Stimulated activated CD4-positive, alpha-beta T cell treated with anti-CD3 and anti-CD28 coated beads, Interleukin-2, amount 100 ng/mL, for 48 hours (primary cell): ENCODE measurements around the gene CRISPLD2.
"Not testable (repeated sequence)": the region's sequence is repeated elsewhere in the genome, so short reads cannot be mapped to it uniquely, and the experiment has no call there.

Experiments
- DNase-seq, 2 donors: peaks; one replicate each; pipeline ENCODE4 v3.0.0-alpha.2; 2020

The CRISPLD2 gene

DNA sequence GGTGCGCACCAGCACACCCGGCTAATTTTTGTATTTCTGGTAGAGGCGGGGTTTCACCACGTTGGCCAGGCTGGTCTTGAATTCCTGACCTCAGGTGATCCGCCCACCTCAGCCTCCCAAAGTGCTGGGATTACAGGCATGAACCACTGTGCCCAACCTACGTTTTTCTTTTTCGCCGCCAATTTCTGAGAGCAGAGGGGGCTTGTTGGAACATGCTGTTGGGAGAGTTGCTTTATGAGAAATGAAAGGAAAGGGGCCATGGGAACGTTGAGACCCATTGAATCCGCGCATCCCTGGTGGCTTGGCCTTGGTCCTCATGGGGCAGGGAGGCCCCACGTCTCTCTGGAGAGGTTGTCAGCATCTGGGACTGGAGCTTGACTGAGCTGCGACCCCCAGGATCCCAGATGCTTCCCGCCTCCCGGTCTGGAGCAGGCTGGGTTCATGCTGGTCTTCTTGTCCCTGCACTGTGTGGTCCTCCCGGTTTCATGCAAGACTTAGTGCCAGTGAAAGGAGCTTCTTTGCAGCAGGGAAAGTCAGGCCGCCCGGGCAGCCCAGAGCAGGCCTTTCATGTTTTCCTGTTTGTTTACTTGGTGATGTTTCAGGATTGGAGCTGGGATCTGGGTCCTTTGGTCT lies 22.8 kb downstream of the CRISPLD2 start:
- no peak for DNase-seq

DNA sequence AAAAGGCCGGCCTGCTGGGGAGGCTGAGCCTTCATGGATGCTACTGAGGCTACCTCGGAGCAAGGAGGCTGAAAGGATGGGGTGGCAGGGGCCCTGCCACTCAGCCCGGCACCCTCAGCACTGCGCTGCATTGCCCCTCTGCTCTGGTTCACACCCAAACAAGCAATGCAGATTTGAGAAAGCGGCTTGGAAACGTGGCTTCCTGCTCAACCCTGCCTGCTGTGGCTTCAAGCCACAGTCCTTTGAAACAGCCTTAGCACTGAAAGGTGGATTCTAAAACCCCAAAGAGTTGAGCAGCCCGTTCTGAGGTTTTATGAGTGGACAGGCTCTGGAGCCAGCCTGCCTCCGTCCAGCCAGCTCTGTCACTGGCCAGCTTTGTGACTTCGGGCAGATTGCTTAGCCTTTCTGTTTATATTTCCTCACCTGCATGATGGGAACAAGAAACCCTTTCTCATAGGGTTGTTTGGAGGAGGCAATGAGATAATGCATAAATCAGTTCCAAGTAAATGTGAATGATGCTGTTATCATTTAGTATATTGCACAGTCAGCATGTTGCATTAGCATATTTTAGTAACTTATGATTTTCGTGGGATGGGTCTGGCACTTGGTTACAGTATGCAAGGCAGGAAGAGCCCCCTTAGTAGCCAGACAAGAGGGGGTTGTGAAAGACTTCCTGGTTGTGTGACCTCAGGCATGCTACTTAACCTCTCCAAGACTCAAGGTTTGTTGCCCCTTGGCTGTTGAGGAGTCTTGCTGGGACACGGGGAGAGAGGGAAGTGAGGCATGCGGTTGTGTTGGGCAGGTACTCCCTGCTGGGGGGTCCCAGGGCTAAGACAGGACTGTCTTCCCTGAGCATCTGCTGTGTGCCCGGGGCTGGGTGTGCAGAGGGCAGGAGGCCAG lies 23.6 kb downstream of the CRISPLD2 start:
- DNase-seq = no peak

DNA sequence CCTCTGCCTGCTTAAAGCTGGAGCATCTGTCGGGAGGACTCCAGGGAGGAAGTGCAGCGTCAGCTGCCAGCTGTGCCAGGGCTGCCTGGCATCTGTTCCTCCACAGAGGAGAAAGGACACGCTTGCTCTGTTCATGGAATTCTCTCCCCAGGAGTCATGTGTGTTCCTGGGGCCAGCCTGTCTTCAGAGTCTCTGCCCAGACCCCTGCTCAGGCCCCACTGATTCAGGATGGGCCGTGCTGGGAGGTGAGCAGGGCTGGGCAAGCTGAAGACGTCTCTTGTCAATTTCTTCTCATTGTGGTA lies 24.2 kb downstream of the CRISPLD2 start:
- DNase-seq = no peak

DNA sequence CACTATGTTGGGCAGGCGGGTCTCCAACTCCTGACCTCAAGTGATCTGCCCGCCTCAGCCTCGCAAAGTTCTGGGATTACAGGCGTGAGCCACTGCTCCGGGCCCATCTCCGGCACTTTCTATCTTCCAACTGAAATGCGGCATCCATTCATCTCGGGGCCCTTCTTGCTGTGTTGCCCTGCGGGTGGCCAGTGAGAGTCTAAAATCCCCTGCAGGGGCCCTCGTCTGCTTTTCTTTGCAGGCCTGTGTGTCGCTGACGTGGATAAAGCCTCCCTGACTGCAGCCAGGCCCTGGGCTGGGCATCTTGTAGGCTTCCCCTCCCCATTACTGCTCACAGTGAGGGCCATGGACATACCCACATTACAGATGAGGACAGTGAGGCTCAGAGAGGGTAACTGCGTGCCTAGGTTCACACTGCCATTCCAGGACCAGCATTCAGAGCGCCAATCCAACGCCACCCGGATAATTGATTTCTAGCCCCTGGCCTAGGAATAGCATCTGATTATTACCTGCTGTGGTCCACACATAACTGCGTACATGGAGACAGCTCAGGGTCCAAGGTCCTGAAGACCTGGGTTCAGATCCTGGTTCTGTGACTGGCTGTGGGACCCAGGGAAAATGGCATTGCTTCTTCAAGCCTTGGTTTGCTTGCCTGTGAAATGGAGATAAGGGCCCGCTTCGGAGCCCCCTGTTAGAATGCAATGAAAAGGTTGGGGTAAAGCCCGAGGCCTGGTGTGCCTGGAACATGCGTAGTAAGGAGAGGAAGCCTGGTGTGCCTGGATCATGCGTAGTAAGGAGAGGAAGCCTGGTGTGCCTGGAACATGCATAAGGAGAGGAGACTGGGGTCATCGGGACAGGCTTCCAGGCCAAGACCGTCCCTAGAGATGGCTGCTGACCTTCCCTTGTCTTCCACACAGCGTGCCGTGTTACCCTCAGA lies 25.0 kb downstream of the CRISPLD2 start:
- DNase-seq = no peak

DNA sequence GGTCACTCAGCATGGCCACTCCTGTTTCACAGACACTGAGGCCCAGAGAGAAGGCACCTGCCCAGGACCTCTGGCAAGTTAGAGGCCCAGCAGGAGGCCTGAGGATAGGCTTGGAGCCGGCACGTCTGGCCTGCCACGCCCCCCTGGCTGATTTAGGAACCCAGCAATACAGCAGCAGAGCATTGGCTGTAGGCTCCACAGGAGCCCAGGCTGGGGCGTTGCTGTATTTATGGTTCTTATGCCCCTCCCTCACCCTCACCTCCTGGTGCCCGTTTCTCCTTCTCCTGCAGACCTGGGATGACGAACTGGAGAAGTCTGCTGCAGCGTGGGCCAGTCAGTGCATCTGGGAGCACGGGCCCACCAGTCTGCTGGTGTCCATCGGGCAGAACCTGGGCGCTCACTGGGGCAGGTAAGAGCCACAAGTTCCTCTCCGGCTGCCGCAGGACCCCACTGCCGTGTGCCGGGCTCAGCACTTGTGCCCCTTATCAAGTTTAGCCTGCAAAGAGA lies 25.8 kb downstream of the CRISPLD2 start:
- no peak for DNase-seq

DNA sequence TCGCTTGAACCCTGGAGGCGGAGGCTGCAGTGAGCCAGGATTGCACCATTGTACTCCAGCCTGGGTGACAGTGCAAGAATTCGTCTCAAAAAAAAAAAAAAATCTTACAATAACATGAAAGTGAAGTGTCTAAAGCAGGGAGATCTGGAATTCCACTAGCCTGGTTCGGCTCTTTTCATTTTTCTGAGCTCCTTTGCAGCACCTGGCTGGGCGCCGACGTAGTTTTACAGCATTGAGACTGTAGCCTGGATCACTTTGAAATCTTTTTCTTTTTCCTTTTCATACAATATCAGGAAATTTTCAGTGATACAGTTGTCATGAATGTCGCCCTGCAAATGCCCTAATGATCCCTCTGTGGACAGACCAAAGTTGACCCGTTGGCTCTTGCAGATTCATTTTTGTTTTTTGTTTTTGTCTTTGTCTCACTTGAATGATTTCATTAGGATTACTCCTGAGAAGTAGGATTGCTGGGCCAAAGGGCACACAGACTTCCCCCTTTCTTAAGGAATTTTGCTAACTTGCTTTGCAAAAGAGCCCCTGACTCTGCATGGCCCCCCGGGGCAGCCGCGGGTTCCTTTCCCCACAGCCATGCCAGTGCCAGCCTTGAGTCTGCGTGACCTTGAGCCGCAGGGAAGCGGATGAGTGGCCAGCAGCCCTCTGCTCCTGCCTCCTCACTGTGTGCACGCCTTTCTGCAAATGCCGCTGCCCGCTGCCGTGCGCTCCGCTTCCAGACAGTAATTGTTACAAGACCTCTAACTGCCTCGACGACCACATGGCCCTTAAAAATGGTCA lies 28.0 kb downstream of the CRISPLD2 start:
- no peak for DNase-seq

DNA sequence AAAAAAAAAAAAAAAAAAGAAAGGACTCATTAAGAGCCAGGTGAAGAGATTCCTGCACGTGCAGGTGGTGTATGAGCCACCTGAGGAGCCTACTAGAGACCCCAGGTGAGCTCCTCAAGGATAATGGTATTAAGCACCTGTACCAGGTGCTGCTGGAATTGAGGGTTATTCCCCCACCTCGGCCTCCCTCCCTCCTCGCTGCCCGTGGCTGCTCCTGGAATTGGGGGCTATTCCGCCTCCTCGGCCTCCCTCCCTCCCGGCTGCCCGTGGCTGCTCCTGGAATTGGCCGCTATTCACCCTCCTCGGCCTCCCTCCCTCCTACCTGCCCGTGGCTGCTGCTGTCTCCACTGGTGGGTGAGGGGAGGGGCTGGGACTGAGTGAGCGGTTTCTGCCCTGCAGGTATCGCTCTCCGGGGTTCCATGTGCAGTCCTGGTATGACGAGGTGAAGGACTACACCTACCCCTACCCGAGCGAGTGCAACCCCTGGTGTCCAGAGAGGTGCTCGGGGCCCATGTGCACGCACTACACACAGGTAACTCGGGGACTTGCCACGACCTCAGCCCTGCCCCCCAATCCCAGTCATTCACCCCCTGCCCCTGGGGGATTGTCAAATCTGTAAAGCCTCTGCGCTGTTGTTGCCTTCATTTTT lies 29.3 kb downstream of the CRISPLD2 start:
- DNase-seq = no peak

DNA sequence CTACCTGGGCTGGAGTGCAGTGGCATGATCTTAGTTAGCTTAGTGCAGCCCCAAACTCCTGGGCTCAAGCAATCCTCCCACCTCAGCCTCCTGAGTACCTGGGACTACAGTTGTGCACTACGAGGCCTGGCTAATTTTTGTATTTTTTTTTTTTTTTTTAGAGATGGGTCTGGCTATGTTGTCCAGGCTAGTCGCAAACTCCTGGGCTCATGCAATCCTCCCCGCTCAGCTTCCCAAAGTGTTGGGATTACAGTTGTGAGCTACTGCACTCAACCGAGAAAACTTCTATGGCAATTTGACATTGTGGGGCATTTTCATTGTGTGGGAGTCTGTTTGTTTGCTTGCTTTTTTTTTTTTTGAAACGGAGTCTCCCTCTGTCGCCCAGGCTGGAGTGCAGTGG lies 30.0 kb downstream of the CRISPLD2 start:
- no peak for DNase-seq

DNA sequence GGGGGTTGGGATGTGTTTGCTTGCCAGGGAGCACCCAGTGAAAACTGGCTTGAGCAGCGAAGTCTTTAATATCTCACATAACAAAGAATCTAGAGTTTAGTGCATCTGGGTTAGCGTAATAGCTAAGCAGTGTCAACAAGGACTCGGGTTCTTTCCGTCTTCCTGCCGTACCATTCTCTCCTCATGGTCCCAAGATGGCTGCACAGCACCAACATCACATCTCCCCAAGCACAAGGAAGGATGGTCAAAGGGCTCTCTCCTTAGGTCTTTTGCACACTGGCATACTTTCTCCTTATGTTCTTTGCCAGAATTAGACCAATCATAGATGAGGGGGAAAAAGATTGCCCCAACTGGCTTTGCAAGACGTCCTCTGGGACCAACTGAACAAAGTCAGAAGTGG lies 30.9 kb downstream of the CRISPLD2 start:
- no peak for DNase-seq

DNA sequence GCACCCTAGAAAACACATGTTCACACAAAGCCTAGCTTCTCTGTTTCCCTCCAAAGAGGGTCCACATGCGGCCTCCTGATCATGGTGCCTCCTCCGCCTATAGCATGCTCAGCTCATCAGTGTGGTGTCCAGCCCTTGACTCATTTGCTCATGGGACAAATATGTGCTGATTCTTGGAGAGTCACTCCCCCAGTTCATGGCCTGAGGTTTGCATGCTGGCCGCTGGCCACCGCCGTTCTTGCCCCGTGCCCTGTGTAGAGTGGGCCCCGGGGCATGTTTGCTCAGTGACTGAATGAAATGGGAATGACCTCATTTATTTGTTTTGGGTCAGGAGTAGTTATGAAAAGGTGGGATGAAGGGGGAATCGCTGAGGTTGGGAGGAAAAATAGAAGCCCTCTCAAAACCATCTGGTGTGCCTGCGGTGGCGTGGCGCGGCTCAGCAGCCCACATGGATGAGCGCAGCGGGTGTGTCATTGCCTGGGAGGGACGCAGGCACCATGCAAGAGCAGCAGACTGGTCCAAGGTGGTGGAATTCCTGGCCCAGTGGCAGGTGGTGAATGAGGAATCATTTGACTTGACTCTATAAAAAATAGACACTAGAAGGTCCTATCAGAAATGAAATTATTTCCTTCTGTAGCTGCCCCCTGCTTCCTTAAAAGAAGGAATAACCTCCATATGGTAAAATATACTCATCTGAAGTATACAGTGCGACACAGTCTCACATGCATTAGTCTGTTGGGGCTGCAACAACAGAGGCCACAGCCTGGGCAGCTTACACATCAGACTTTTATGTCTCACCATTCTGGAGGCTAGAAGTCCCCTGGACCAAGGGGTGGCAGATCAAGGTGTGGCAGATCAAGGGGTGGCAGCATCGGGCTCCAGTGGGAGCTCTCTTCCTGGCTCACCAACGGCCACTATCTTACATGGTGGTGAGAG lies 31.7 kb downstream of the CRISPLD2 start:
- no peak for DNase-seq

DNA sequence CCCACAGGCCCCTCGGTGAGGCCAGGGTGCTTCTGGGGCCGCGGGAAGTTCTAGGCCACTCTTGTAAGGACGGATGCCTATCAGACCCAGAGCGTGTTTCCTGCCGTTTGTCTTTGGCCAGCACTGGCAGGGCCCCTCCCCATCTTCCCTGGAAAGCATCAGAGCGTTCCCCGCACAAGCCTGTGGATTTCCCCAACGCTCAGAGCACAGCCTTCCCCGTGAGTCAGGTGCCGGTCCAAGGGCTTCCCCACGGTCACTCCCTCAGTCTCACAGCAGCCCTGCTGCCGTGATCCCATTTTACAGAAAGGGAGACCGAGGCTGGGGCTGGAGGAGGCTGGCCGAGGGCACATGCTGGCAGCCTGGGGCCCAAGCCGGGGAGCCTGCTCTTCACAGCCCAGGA lies 33.7 kb downstream of the CRISPLD2 start:
- no peak for DNase-seq

DNA sequence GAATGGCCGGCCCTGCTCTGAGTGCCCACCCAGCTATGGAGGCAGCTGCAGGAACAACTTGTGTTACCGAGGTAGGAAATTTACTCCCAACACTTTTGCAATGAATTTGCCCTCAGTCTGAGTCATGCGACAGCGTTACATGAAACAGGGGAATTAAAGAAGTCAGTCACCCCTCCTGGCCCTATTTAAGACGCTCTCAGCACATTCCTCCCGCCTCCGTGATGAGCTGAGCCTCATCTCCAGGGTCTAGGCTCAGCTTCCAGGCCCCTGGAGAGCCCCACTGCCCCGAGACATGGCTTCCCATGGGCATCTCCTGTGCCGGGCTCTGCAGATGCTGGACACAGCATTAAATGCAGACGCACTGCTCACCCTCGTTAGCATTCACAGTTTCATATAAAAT lies 35.0 kb downstream of the CRISPLD2 start:
- DNase-seq = no peak

DNA sequence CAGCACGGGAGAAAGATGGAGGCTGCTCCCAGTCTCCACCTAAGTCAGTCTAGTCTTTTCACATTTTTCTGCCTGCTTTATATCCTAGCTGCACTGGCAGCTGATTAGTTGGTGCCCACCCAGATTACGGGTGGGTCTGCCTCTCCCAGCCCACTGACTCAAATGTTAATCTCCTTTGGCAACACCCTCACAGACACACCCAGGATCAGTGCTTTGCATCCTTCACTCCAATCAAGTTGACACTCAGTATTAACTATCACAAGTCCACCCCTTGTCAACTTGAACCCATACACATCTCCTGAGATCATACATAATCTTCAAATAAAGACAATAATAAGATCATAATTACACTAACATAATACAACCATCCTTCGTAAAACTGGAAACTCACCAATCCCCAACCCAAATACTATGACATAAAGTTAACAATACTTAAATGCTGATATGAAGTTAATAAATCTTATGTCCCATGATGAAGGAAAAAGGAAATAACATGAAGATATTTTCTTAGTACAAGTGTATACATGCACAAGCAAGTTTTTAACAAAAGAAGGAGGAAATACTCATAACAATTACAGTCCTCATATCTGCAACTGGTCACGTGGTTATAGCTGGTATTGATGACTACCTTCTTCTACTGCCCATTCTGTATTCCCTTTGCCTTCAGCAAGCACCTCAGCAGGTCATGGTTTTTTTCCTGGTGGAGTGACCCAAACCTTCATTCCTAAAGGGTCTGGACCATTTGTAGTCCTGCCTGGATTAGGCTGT lies 35.8 kb downstream of the CRISPLD2 start:
- not testable (repeated sequence) for DNase-seq

DNA sequence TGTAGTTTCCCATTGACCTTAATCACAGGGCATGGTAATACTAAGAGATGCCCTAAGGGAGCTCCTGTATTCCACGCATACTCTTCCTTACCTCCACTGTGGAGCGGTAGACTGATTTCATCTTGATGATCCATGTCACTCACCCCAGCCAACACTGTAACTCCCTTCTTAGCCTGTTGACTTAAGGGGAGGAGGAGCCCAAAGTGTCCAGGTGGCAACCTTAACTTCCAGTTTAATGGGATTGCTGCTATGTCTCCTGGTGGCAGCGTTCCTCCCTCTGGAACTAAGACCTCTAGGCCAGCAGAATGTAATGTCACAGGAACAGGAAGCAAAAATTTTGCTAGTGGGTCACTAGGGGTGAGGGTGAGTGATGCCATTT lies 36.4 kb downstream of the CRISPLD2 start:
- DNase-seq = not testable (repeated sequence)

DNA sequence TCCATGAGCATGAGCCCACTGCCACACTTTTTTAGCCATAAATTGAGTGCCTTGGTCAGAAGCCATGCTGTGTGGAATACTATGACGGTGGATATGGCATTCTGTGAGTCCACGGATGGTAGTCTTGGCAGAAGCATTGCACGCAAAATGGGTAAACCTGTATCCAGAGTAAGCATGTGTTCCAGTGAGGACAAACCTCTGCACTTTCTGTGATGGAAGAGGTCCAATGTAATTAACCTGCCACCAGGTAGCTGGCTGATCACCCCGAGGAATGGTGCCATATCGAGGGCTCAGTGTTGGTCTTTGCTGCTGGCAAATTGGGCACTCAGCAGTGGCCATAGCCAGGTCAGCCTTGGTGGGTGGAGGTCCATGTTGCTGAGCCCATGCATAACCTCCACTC lies 37.0 kb downstream of the CRISPLD2 start:
- not testable (repeated sequence) for DNase-seq

DNA sequence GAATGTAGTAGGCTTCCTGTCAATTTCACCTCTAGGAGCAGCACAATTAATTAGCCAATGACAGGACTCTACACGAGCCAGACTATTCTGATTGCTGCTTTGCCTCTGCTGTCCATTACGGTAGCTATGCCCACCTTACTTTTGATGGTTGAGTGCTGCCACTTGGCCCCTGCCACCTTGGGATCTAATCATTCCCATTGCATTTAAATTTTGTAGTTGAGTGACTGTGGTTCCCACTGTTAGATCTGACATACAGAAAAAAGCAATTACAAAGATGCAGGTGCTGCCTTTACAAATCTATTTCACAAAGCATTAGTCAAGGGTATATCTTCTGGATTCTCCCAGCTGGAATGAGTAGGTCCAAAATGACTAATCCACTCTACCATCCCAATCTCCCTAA lies 39.9 kb downstream of the CRISPLD2 start:
- no peak for DNase-seq

DNA sequence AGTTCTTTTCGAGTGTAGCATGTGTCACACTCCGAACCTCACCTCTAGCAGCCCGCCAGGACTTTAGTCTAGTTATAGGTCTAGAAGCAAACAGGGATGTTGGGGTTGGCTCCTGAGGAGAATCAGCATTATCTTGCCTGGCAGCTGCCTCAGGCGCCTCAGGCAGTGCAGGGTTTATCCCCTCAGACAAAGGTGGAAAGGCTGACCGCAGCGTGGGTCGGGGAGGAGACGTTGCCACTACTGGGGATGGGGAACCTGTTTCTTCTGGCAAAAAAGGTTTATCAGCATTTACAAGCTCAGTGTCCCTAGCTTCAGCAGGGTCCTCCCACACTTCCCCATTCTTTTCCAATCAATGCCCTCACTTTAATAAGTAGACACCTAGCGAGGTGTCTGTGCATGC lies 40.6 kb downstream of the CRISPLD2 start:
- DNase-seq = no peak

DNA sequence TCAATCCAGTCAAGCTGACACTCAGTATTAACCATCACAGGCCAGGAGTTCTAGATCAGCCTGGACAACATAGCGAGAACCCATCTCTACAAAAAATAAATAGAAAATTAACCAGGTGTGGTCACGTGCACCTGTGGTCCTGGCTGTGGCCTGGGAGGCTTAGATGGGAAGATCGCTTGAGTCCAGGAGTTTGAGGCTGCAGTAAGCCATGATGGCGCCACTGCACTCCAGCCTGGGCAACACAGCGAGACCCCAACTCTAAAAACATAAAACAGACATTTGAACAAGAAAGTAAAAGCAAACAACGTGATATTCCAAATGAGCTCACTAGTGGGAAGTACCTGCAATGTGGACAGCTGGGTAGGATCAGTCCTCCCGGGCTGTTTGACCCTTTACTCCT lies 41.9 kb downstream of the CRISPLD2 start:
- DNase-seq = no peak

DNA sequence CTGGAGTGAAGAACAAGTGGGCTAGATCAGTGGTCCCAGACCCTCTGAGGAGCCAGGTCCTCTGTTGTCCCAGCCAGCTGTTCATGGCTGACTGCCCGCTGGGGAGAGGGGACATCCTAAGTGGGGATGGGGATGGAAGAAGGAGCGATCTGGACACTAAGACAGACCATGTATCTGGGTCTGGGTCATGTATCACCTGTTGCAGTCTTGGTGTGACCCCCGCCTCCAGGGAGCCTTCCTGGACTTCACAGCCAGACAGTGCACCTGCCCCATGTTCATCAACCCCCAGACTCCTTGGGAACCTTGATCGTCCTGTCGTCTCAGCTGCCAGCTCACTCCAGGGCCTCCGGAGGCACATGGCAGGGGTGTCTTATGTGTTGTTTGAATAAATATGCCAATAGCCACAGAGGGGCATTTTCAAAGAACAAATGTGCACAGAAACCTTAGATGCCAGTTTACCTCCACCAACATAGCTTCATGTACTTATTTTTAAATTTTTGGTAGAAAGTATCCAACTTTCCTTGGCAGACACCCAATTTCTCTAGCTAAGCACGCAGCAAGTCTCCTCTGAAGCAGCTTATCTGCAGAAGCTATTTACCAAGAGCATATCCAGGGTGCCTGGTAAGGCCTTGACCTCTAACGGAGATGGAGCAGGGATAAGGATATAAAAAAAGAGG lies 43.2 kb downstream of the CRISPLD2 start:
- no peak for DNase-seq

DNA sequence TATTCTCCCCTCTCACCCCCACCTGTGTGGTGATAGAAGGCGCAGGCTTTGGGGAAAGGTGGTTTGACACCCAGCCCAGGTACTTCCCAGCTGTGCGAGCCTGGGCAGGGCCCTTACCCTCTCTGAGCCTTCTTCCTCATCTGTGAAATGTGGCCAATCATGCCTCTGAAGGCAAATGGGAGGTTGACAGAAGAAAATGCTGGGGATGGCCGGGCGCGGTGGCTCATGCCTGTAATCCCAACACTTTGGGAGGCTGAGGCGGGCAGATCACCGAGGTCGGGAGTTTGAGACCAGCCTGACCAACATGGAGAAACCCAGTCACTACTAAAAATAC lies 43.7 kb downstream of the CRISPLD2 start:
- DNase-seq = no peak
